Anterior cingulate cortex (tissue), 58 donors: ENCODE measurements around the gene RABL2B.

Source experiments
- DNase-seq, 58 donors: peaks; one replicate each; lab custom pipeline; 2025; lab: John Stamatoyannopoulos, UW

Gene RABL2B

DNA sequence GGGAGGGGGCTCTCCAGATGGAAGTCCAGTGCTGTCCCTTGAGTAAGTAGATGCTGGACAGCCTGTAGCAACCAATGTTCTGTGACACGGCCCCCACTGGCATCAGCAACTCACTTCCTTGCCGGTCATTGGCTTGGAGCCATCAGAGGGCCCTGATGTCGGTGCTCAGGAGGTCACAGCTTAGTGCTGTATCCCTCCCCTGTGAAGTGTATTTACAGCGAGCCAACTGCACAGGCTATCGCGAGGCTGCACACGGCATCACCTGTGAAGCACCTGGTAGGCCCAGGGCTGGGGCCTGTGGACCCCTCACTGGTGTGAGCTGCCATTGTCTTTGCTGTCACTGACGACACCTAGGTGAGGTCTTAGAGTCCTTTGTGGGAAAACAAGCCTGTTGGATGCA is 58.8 kb downstream of the RABL2B start:
- no peak for DNase-seq

DNA sequence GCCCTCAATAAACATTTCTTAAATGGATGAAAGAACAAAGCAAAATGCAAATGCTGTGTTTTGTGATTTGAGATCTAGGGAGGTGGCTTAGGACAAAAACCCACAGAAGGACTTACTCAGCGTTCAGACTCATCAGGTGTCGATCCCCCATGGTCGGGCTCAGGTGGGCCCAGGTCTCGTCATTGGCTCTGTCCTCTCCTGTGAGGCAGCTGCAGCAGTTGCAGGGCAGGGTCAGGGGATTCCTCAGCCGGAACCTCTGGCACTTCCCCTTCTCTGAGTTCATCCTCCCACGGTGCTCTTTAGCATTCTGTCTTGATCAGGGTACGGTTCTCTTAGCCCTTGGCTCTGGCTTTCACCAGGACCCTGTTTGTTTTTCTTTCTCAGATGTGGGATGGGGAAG is 59.4 kb downstream of the RABL2B start:
- DNase-seq: no peak

DNA sequence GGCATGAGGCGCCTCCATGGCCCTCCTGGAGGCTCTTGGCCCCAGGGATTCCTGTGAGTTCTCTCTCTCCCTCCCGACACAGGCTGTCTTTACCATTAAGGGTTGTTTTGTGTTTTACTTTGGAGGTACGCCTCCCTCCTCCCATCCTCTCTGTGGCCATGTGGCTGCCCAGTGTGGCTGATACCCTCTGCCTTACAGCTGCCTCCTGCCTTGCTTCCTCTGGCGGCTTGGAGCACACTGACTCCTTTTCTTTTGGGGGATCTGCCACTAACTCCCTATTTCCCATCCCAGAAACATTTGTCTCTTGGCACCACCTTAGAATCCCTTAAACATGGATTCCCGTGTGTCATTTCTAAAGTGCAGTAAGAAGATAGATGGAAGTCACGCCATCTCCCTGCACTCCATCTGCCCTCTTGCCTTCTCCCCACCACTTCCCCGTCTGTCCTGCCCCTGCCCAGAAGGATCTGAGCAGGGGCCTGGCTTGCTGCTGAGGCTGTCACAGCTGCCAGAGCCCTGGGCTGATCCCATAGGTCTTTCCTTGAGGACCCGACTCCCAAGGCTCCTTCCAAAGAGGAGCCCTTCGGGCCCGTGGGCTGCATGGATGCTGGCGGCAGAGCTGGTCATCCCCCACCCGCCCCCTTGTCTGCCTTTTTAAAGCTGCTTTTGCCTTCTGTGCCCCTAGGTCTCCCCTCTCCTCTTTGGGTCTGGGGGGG is 60.6 kb downstream of the RABL2B start:
- DNase-seq: no peak

DNA sequence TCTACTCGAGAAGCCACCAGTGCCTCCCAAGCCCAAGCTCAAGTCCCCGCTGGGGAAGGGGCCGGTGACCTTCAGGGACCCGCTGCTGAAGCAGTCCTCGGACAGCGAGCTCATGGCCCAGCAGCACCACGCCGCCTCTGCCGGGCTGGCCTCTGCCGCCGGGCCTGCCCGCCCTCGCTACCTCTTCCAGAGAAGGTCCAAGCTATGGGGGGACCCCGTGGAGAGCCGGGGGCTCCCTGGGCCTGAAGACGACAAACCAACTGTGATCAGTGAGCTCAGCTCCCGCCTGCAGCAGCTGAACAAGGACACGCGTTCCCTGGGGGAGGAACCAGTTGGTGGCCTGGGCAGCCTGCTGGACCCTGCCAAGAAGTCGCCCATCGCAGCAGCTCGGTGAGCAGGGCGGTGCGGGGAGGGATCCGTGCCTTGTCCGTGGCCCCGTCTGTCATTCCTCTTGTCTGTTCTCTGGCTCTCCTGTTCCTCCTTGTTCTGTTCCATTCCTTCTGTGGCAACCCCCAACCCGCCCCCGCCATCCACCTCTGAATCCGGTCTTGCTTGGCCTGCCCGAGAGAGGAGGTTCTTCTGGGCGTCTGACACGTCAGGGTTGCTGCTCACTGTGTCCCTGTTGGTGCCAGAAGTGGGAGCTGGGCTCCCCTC is 61.3 kb downstream of the RABL2B start:
- peak in 1 of 58 donors; percentile 48 for DNase-seq

DNA sequence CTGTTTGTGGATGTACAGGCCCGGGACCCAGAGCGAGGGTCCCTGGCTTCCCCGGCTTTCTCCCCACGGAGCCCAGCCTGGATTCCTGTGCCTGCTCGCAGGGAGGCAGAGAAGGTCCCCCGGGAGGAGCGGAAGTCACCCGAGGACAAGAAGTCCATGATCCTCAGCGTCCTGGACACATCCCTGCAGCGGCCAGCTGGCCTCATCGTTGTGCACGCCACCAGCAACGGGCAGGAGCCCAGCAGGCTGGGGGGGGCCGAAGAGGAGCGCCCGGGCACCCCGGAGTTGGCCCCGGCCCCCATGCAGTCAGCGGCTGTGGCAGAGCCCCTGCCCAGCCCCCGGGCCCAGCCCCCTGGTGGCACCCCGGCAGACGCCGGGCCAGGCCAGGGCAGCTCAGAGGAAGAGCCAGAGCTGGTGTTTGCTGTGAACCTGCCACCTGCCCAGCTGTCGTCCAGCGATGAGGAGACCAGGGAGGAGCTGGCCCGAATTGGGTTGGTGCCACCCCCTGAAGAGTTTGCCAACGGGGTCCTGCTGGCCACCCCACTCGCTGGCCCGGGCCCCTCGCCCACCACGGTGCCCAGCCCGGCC is 62.1 kb downstream of the RABL2B start:
- no peak for DNase-seq

DNA sequence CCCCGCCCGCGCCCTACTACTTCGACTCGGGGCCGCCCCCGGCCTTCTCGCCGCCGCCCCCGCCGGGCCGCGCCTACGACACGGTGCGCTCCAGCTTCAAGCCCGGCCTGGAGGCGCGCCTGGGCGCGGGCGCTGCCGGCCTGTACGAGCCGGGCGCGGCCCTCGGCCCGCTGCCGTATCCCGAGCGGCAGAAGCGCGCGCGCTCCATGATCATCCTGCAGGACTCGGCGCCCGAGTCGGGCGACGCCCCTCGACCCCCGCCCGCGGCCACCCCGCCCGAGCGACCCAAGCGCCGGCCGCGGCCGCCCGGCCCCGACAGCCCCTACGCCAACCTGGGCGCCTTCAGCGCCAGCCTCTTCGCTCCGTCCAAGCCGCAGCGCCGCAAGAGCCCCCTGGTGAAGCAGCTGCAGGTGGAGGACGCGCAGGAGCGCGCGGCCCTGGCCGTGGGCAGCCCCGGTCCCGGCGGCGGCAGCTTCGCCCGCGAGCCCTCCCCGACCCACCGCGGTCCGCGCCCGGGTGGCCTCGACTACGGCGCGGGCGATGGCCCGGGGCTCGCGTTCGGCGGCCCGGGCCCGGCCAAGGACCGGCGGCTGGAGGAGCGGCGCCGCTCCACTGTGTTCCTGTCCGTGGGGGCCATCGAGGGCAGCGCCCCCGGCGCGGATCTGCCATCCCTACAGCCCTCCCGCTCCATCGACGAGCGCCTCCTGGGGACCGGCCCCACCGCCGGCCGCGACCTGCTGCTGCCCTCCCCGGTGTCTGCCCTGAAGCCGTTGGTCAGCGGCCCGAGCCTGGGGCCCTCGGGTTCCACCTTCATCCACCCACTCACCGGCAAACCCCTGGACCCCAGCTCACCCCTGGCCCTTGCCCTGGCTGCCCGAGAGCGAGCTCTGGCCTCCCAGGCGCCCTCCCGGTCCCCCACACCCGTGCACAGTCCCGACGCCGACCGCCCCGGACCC is 62.9 kb downstream of the RABL2B start:
- no peak for DNase-seq

DNA sequence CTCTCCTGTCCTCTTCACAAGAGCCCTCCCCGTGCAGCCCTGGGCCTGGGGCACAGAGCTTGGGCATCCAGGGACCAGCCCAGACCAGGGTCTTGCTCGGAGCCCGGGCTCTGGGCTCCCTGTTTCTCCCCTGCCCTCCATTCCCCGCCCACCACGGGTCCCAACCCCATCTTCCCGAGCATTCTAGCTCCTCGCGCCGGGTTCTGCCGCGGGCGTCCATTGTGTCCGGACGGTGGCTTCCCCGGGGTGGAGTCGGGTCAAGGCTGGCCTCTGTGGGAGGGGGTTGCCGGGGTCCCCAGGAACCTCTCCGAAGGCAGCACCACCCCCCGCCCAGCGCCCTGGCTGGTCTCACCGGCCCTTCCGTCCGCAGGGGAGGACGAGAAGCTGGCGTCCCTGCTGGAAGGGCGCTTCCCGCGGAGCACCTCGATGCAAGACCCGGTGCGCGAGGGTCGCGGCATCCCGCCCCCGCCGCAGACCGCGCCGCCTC is 63.6 kb downstream of the RABL2B start:
- no peak for DNase-seq

DNA sequence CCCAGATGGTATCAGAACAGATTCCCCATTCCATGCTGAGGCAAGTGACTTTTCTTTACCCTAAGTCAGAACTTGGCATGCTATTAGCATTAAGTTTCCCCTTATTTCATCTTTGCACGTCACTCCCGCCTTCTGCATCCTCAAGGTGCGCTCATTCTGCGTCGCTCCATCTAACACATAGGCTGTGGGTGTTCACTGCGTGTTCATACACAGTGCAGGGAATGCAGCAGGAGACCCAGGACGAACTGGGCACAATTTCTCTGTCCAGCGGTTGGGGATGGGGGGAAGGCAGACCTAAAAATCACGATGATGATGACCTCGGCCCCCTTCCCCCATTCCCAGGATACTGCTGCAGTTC is 65.1 kb downstream of the RABL2B start:
- no peak for DNase-seq

DNA sequence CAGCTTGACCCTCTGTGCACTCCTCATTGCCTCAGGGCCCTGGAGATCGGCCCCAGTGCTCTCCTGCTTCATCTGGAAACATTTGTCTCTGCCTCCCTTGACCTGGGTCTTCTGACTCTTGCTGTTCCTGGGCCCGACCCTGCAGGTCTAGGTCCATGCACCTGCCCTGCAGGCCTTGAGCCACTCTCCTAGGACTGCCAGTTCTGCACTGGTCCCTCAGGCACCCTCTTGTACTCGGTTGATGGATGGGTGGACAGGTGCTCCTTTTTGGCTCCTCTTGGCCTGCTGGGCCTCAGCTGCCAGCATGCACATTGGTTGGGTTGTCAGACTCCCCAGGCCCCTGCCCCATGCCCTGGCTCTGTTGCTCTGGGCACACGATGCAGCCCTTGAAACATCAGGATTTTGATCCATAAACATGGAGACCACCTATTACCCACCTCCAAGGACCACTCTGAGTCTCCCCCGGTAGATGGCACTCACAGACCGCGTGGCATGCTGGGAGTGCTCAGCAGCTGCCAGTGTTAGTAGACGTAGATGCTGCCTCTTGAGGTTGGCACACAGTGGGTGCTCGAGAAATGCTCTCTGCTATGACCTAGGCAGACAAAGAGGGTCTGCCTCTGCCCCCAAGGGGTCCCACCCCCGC is 65.6 kb downstream of the RABL2B start:
- DNase-seq: peak in 3 of 58 donors; percentile 8 to 45 (median 14)
